Right atrium auricular region (tissue), 2 donors: Measurements from ENCODE around the gene ANTXR1. TPM values are rescaled to one million over a fixed set of nuclear protein-coding genes. Genes with fewer than 3 reads are reported as not detected.

Source experiments
- DNase-seq: peaks from one replicate; pipeline ENCODE4 v3.0.0-alpha.2; 2019; ENCODE audit warnings: low spot score
- H3K27ac ChIP-seq, 2 donors: fragments of 200-600 bp; sonication (generic); 1 replicate in 1 of 2; 2 replicates in 1 of 2; pipeline ENCODE4 v1.5.1; 2016 to 2019
- H3K27me3 ChIP-seq, 2 donors: fragments of 200-600 bp; sonication (generic); one replicate each; pipeline versions ENCODE4 v1.5.1 to v1.6.0; 2017 to 2019
- H3K36me3 ChIP-seq: fragments of 200-600 bp; sonication (generic); one replicate; pipeline ENCODE4 v1.5.1; 2016
- H3K4me1 ChIP-seq, 2 donors: fragments of 200-600 bp; sonication (generic); one replicate each; pipeline versions ENCODE4 v1.5.1 to v1.6.0; 2017 to 2019
- H3K4me3 ChIP-seq, 2 donors: fragments of 200-600 bp; sonication (generic); 1 replicate in 1 of 2; 2 replicates in 1 of 2; pipeline ENCODE4 v1.5.1; 2017 to 2019; ENCODE audit warnings: mild to moderate bottlenecking in 1 of 2, moderate library complexity in 1 of 2
- H3K9me3 ChIP-seq, 2 donors: fragments of 200-600 bp; sonication (generic); one replicate each; pipeline ENCODE4 v1.5.1; 2019
- total RNA-seq, 2 donors: library from RNA; depleted of rRNA; stranded (reverse); fragments of >200 nt; gene quantifications; one replicate each; pipeline ENCODE4 v1.1.0, GENCODE V29; 2016
- TF ChIP-seq, protein P1 (sequence below), 2 donors: fragments of 200-600 bp; sonication (generic); IDR thresholded peaks; one replicate each; pipeline ENCODE4 v1.5.1; 2019; ENCODE audit warnings: antibody characterized with exemption in 2 of 2

Gene ANTXR1
- total RNA-seq, 2 donors from 2014 or later = 27.3 to 52.2 TPM

DNA sequence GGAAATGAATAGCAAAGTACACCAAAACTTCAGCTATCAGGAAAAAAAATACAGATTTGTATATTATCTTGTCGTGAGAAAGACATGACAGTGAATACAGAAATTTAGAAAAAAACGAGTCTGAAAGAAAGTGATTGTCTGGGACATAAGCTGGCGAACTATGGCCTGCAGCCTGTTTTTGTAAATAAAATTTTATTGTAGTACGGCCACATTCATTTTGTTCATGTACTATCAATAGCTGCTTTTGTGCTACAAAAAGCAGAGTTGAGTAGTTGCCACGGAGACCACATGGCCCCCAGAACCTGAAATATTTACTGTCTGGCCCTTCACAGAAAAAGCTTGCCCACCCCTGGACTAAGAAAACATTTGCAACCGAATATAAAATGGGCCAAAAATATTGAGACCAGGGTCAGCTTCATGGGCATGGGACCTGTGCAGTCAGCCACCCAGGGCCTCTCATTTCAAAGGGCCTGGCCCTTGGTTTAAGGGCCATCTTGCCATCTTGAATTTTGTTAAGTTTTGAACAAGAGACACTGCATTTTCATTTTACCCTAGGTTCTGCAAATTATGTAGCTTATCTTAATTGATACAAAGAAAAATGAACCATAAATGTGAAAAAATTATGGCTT is 17.9 kb downstream of the ANTXR1 start:
- Histone ChIP-seq H3K4me1 (peaks cover 0 to 6% of the 10 kb centered on the region in 2 donors), H3K4me3 (no peak overlapping the region), H3K9me3 (peaks cover 0 to 4% of the 10 kb centered on the region in 2 donors), H3K27me3 (no peaks in the 10 kb centered on the region), H3K36me3 (no peaks in the 10 kb centered on the region), H3K27ac (no peak overlapping the region)
- no peak for DNase-seq
- TF ChIP-seq, protein P1, sequence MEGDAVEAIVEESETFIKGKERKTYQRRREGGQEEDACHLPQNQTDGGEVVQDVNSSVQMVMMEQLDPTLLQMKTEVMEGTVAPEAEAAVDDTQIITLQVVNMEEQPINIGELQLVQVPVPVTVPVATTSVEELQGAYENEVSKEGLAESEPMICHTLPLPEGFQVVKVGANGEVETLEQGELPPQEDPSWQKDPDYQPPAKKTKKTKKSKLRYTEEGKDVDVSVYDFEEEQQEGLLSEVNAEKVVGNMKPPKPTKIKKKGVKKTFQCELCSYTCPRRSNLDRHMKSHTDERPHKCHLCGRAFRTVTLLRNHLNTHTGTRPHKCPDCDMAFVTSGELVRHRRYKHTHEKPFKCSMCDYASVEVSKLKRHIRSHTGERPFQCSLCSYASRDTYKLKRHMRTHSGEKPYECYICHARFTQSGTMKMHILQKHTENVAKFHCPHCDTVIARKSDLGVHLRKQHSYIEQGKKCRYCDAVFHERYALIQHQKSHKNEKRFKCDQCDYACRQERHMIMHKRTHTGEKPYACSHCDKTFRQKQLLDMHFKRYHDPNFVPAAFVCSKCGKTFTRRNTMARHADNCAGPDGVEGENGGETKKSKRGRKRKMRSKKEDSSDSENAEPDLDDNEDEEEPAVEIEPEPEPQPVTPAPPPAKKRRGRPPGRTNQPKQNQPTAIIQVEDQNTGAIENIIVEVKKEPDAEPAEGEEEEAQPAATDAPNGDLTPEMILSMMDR (IDR thresholded peaks at IDR 0.05) = no peak

GRCh38 chr2:69031466-69031865 is 18.5 kb downstream of the ANTXR1 start:
- no peak overlapping the region for H3K27ac ChIP-seq
- peaks cover 0 to 6% of the 10 kb centered on the region in 2 donors for H3K4me1 ChIP-seq
- no peaks in the 10 kb centered on the region for H3K27me3 ChIP-seq
- TF ChIP-seq, protein P1 (IDR thresholded peaks at IDR 0.05) = no peak
- H3K9me3 ChIP-seq = peaks cover 0 to 4% of the 10 kb centered on the region in 2 donors
- no peak overlapping the region for H3K4me3 ChIP-seq
- H3K36me3 ChIP-seq = no peaks in the 10 kb centered on the region
- no peak for DNase-seq

DNA sequence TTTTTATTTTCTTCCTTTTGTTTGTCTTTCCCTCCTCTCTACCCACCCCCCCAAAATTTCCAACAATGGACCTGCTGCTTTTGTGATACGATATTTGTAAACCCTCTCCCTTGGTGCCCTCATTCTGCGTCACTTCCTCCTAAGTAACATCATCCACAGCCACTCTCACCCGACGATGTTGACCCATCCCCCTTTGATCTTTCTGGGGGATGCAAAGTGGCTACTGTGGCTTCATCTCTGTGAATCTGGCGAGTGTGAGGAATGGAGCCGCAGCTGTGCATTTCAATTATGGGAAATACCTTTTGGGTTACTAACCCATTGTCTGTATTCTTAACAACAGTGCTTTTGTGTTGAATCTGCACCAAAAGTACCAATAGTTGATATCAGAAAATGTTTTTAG is 19.4 kb downstream of the ANTXR1 start:
- H3K4me3 ChIP-seq = no peak overlapping the region
- no peak for DNase-seq
- no peak overlapping the region for H3K27ac ChIP-seq
- peaks cover 0 to 4% of the 10 kb centered on the region in 2 donors for H3K9me3 ChIP-seq
- no peaks in the 10 kb centered on the region for H3K36me3 ChIP-seq
- TF ChIP-seq, protein P1 (IDR thresholded peaks at IDR 0.05) = no peak
- H3K27me3 ChIP-seq = no peaks in the 10 kb centered on the region
- peaks cover 0 to 6% of the 10 kb centered on the region in 2 donors for H3K4me1 ChIP-seq

GRCh38 chr2:69033461-69034095 is 20.6 kb downstream of the ANTXR1 start:
- Histone ChIP-seq H3K4me1 (peaks cover 0 to 6% of the 10 kb centered on the region in 2 donors), H3K4me3 (no peak overlapping the region), H3K36me3 (no peaks in the 10 kb centered on the region), H3K27ac (peak overlapping the region; percentile 24 to 27), H3K27me3 (no peaks in the 10 kb centered on the region), H3K9me3 (no peaks in the 10 kb centered on the region)
- DNase-seq = no peak
- TF ChIP-seq, protein P1 (IDR thresholded peaks at IDR 0.05) = no peak

DNA sequence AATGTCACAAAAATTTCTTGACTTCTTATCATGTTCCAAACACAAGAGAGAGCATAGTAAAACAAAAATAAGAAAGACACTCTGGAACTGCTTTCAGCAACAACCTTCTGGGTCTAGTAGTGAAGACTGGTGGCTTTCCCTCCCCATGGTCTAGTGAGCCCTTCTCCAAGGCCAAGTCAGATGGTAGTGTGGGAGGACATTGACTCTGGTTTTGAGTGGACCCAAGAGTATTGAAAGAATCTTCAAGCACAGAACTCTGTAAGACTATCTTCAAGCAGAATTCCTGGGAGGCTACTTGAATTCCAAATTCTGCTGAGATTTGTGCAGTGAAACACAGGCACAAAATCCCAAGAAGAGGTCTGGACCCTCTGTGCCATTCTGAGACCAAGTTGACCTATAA is 21.1 kb downstream of the ANTXR1 start:
- Histone ChIP-seq H3K4me1 (peaks cover 0 to 6% of the 10 kb centered on the region in 2 donors), H3K4me3 (no peak overlapping the region), H3K36me3 (no peaks in the 10 kb centered on the region), H3K27ac (peak overlapping the region; percentile 10 to 24), H3K27me3 (no peaks in the 10 kb centered on the region), H3K9me3 (no peaks in the 10 kb centered on the region)
- TF ChIP-seq, protein P1 (IDR thresholded peaks at IDR 0.05) = no peak
- no peak for DNase-seq
